Measurements from ENCODE around the gene CSF1R. TPM values are rescaled to one million over a fixed set of nuclear protein-coding genes. Genes with fewer than 3 reads are reported as not detected.
A peak's percentile ranks its signal among the peaks of the same experiment; 100 is the strongest.

Gene CSF1R
- total and polyA plus RNA-seq, 8 donors = 3.0 to 235 (median 25.2) TPM

DNA sequence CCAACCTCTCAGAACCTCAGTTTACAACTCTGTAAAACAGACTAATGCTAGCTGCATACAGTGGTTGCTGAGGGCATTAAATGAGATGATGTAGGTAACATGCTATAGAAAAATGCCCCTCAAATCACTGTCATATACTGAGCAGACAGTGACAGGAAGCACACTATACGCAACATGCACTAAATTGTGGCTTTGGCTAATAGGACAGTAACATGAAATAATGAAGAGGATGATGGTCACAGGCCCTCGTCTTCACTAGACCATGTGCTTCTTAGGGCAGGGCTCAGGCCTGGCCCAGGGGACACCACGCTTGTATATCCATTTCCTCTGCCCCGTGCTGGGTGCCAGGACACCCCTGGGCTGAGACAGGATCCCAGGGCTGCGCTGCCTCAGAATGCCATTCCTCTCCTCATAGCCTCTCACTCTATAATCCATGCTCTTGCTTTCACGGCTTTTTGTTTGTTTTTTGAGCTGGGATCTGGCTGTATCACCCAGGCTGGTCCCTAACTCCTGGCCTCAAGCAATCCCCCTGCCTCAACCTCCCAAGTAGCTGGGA, 18.9 kb downstream of the CSF1R start:
- intact Hi-C loops (cut with DNase I; ENCODE audit: low total_unique reads) = no loop called here
- WGBS, 5 donors = 81 to 91% (median 88%) methylated on average over 6 of the region's 6 CpGs
- DNase-seq = no peak

GRCh38 chr5:150066901-150067396, 19.4 kb downstream of the CSF1R start:
- intact Hi-C loops (cut with DNase I; ENCODE audit: low total_unique reads) = no loop called here
- peak overlapping the region in 1 of 5 donors; percentile 21 for H3K27ac ChIP-seq
- H3K36me3 ChIP-seq = peaks cover 0 to 11% (median 2%) of the 10 kb centered on the region in 4 donors
- no peak for TF ChIP-seq POLR2AphosphoS5 (IDR thresholded peaks at IDR 0.05)
- TF ChIP-seq, protein P1, sequence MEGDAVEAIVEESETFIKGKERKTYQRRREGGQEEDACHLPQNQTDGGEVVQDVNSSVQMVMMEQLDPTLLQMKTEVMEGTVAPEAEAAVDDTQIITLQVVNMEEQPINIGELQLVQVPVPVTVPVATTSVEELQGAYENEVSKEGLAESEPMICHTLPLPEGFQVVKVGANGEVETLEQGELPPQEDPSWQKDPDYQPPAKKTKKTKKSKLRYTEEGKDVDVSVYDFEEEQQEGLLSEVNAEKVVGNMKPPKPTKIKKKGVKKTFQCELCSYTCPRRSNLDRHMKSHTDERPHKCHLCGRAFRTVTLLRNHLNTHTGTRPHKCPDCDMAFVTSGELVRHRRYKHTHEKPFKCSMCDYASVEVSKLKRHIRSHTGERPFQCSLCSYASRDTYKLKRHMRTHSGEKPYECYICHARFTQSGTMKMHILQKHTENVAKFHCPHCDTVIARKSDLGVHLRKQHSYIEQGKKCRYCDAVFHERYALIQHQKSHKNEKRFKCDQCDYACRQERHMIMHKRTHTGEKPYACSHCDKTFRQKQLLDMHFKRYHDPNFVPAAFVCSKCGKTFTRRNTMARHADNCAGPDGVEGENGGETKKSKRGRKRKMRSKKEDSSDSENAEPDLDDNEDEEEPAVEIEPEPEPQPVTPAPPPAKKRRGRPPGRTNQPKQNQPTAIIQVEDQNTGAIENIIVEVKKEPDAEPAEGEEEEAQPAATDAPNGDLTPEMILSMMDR (IDR thresholded peaks at IDR 0.05) = no peak
- no peak for TF ChIP-seq POLR2A (IDR thresholded peaks at IDR 0.05)
- no peak for TF ChIP-seq EP300 (IDR thresholded peaks at IDR 0.05)
- 90 to 93% (median 91%) methylated on average over 2 of the region's 2 CpGs for WGBS, 5 donors
- H3K9me3 ChIP-seq = no peaks in the 10 kb centered on the region
- H3K4me1 ChIP-seq = peaks cover 0 to 25% (median 0%) of the 10 kb centered on the region in 4 donors
- no peak overlapping the region for H3K4me3 ChIP-seq
- no peaks in the 10 kb centered on the region for H3K27me3 ChIP-seq
- DNase-seq = no peak

More for the DNA sequence above, 18.9 kb downstream of the CSF1R start:
- Histone ChIP-seq H3K4me1 (peaks cover 0 to 25% (median 0%) of the 10 kb centered on the region in 4 donors), H3K4me3 (no peak overlapping the region), H3K9me3 (no peaks in the 10 kb centered on the region), H3K36me3 (peaks cover 0 to 11% (median 2%) of the 10 kb centered on the region in 4 donors), H3K27me3 (no peaks in the 10 kb centered on the region), H3K27ac (no peak overlapping the region)
- TF ChIP-seq POLR2A (IDR thresholded peaks at IDR 0.05) (no peak), EP300 (IDR thresholded peaks at IDR 0.05) (no peak), POLR2AphosphoS5 (IDR thresholded peaks at IDR 0.05) (no peak)
- TF ChIP-seq, protein P1 (IDR thresholded peaks at IDR 0.05) = no peak

GRCh38 chr5:150066436-150066835, 19.9 kb downstream of the CSF1R start:
- H3K4me1 ChIP-seq = peaks cover 0 to 25% (median 0%) of the 10 kb centered on the region in 4 donors
- 92 to 100% (median 94%) methylated on average over 2 to 5 of the region's 5 CpGs for WGBS, 5 donors
- no peak overlapping the region for H3K4me3 ChIP-seq
- no peaks in the 10 kb centered on the region for H3K9me3 ChIP-seq
- H3K27me3 ChIP-seq = no peaks in the 10 kb centered on the region
- no peak for TF ChIP-seq POLR2A (IDR thresholded peaks at IDR 0.05)
- TF ChIP-seq EP300 (IDR thresholded peaks at IDR 0.05) = no peak
- TF ChIP-seq POLR2AphosphoS5 (IDR thresholded peaks at IDR 0.05) = no peak
- TF ChIP-seq, protein P1 (IDR thresholded peaks at IDR 0.05) = no peak
- DNase-seq = no peak
- H3K36me3 ChIP-seq = peaks cover 0 to 12% (median 3%) of the 10 kb centered on the region in 4 donors
- intact Hi-C loops (cut with DNase I; ENCODE audit: low total_unique reads) = no loop called here
- peak overlapping the region in 1 of 5 donors; percentile 21 for H3K27ac ChIP-seq

DNA sequence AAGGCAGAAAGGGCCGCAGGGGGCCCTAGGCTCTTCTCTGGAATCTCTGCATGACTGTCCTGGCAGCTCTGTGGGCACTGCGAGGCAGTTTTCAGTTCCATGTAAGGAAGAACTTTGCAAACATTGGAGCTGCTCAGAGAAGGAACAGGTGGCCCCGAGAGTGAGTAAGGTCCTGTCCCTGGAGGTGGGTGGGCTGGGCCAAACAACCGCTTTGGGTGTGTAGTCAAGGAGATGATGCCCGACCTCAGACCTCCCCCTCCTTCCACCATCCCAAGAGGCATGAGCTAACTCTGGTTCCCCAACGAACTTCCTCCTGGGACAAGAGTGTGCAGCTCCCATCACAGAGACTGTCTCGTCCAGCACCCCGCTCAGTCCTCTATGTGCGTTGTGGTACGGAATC, 20.5 kb downstream of the CSF1R start:
- no peaks in the 10 kb centered on the region for H3K9me3 ChIP-seq
- H3K36me3 ChIP-seq = peaks cover 0 to 16% (median 4%) of the 10 kb centered on the region in 4 donors
- H3K27ac ChIP-seq = peak overlapping the region in 1 of 5 donors; percentile 53
- WGBS, 5 donors = 62 to 83% (median 73%) methylated on average over 10 of the region's 10 CpGs
- intact Hi-C loops (cut with DNase I; ENCODE audit: low total_unique reads) = no loop called here
- TF ChIP-seq POLR2AphosphoS5 (IDR thresholded peaks at IDR 0.05) (no peak), EP300 (IDR thresholded peaks at IDR 0.05) (no peak), POLR2A (IDR thresholded peaks at IDR 0.05) (no peak)
- TF ChIP-seq, protein P1 (IDR thresholded peaks at IDR 0.05) = no peak
- H3K4me1 ChIP-seq = peaks cover 0 to 25% (median 0%) of the 10 kb centered on the region in 4 donors
- peak in 1 of 2 donors; percentile 26 for DNase-seq
- no peak overlapping the region for H3K4me3 ChIP-seq
- no peaks in the 10 kb centered on the region for H3K27me3 ChIP-seq

Data from stomach (tissue), 9 donors.